ENCODE measurements around the gene CCDC142. TPM values are rescaled to one million over a fixed set of nuclear protein-coding genes. Genes with fewer than 3 reads are reported as not detected.

CCDC142 gene
- total and polyA plus RNA-seq, 2 donors (not counting 1 experiment from before 2014, with no cell fraction given) = 13.0 to 61.6 TPM

- H3K27me3 ChIP-seq (replicated peaks in 1 of 4; ENCODE audit: control extremely low read depth in 1 of 4, control insufficient read depth in 3 of 4, insufficient read depth in 4 of 4, low read length in 3 of 4) = peaks cover 0 to 79% (median 38%) of the 10 kb centered on the region in 4 experiments
- no peak overlapping the region for H3K27ac ChIP-seq (ENCODE audit: low read length in 2 of 2)
- intact Hi-C loops (cut with micrococcal nuclease) = loop anchor here (5.0 kb wide), 1 partner anchor 32 kb away; no protein-coding TSS in a partner anchor
- no peak overlapping the region for H3K9ac ChIP-seq (ENCODE audit: low read length)
- ChIA-PET POLR2A (interaction anchor here (0.6 to 1.5 kb wide), 3 partner anchors 17 to 124 kb away, joined by 3 to 8 read pairs (median 3); partner anchors contain the start of genes CCDC142 and TTC31), CTCF (interaction anchor here (0.6 to 3.0 kb wide), 5 partner anchors 13 to 87 kb away, joined by 3 to 16 read pairs (median 7); partner anchors contain the start of genes CCDC142 and TTC31)
- ATAC-seq (ENCODE audit: low read depth) (no peak), DNase-seq (no peak)
- no peak overlapping the region for H3K4me3 ChIP-seq (ENCODE audit: control extremely low read depth in 1 of 5, extremely low read depth in 1 of 5, insufficient read depth in 1 of 5, low read depth in 2 of 5, low read length in 4 of 5)
- peaks cover 0 to 31% (median 0%) of the 10 kb centered on the region in 3 donors for H3K9me3 ChIP-seq (ENCODE audit: control extremely low read depth in 1 of 3, control insufficient read depth in 2 of 3, insufficient read depth in 1 of 3, low read length in 2 of 3)
- no peaks in the 10 kb centered on the region for H4K20me1 ChIP-seq (ENCODE audit: control insufficient read depth, insufficient read depth, low read length, poor library complexity, severe bottlenecking)
- no peak overlapping the region for H2AFZ ChIP-seq (ENCODE audit: insufficient read depth, low read depth, low read length, poor library complexity, severe bottlenecking)
- H3K4me2 ChIP-seq (replicated peaks; ENCODE audit: low read depth, low read length, poor library complexity, severe bottlenecking) = peak overlapping the region; percentile 91
- H3K4me1 ChIP-seq (ENCODE audit: control insufficient read depth in 2 of 2, insufficient read depth in 2 of 2, low read length in 2 of 2) = peaks cover 49 to 54% of the 10 kb centered on the region in 2 donors
- 52% methylated on average over 11 of the region's 15 CpGs for WGBS (ENCODE audit: insufficient coverage)
- H3K79me2 ChIP-seq (ENCODE audit: control insufficient read depth, insufficient read depth, low read length) = no peaks in the 10 kb centered on the region
- Mint-ChIP-seq H3K4me3 (peak overlapping the region; percentile 60), H3K27me3 (peaks cover 63% of the 10 kb centered on the region), H3K27ac (no peak overlapping the region), H3K4me1 (peaks cover 58% of the 10 kb centered on the region), H3K9me3 (ENCODE audit: insufficient read depth) (no peaks in the 10 kb centered on the region)
- H3K36me3 ChIP-seq (replicated peaks in 1 of 2; ENCODE audit: control extremely low read depth in 1 of 2, control insufficient read depth in 1 of 2, extremely low read depth in 1 of 2, insufficient read depth in 2 of 2, low read length in 1 of 2) = peaks cover 0 to 2% of the 10 kb centered on the region in 2 experiments
- no peak for TF ChIP-seq EZH2 (IDR thresholded peaks at IDR 0.05; ENCODE audit: borderline replicate concordance, insufficient read depth, low read depth, low read length, poor library complexity, severe bottlenecking)
- TF ChIP-seq, protein P1, sequence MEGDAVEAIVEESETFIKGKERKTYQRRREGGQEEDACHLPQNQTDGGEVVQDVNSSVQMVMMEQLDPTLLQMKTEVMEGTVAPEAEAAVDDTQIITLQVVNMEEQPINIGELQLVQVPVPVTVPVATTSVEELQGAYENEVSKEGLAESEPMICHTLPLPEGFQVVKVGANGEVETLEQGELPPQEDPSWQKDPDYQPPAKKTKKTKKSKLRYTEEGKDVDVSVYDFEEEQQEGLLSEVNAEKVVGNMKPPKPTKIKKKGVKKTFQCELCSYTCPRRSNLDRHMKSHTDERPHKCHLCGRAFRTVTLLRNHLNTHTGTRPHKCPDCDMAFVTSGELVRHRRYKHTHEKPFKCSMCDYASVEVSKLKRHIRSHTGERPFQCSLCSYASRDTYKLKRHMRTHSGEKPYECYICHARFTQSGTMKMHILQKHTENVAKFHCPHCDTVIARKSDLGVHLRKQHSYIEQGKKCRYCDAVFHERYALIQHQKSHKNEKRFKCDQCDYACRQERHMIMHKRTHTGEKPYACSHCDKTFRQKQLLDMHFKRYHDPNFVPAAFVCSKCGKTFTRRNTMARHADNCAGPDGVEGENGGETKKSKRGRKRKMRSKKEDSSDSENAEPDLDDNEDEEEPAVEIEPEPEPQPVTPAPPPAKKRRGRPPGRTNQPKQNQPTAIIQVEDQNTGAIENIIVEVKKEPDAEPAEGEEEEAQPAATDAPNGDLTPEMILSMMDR (IDR thresholded peaks at IDR 0.05) = no peak
Measured at GRCh38 chr2:74499940-74500577, 17.3 kb upstream of the CCDC142 start.
